Keratinocyte (primary cell): ENCODE measurements around the gene ARHGEF19. TPM values are rescaled to one million over a fixed set of nuclear protein-coding genes. Genes with fewer than 3 reads are reported as not detected.

Experiments used
- DNase-seq: peaks from one replicate; pipeline ENCODE4 v3.0.0-alpha.2; 2011; ENCODE audit warnings: low read depth, missing footprints, low spot score
- FAIRE-seq: peaks from 2 replicates; lab custom pipeline; 2011; peaks lifted over from hg19 to GRCh38; lab: Jason Lieb, UNC
- H2AFZ ChIP-seq: 2 replicates; pipeline ENCODE4 v1.6.0; 2012; ENCODE audit warnings: low read length, control low read depth, inconsistent platforms; ENCODE audit not compliant: control insufficient read depth
- H3K27ac ChIP-seq: 2 replicates; pipeline ENCODE4 v1.5.1; 2011; ENCODE audit warnings: low read length; ENCODE audit not compliant: control insufficient read depth, insufficient read depth
- H3K27me3 ChIP-seq: 3 replicates; pipeline ENCODE4 v1.6.0; 2011; ENCODE audit warnings: low read length; ENCODE audit not compliant: control insufficient read depth, insufficient read depth; ENCODE audit errors: extremely low read depth
- H3K36me3 ChIP-seq, 2 experiments: 2 replicates in 1 of 2; 3 replicates in 1 of 2; pipeline ENCODE4 v1.5.1; 2011; ENCODE audit warnings: low read length in 2 of 2, mild to moderate bottlenecking in 1 of 2; ENCODE audit not compliant: control insufficient read depth in 2 of 2, insufficient read depth in 2 of 2; ENCODE audit errors: extremely low read depth in 1 of 2
- H3K4me1 ChIP-seq: 3 replicates; pipeline ENCODE4 v1.5.1; 2011; ENCODE audit warnings: low read length; ENCODE audit not compliant: control insufficient read depth, insufficient read depth; ENCODE audit errors: extremely low read depth
- H3K4me2 ChIP-seq: 3 replicates; pipeline ENCODE4 v1.6.0; 2011; ENCODE audit warnings: low read depth, low read length; ENCODE audit not compliant: control insufficient read depth, insufficient read depth; ENCODE audit errors: extremely low read depth
- H3K4me3 ChIP-seq, 3 experiments: fragments of 200-600 bp in 1 of 3; sonication (generic) in 1 of 3; 2 replicates in 2 of 3; 3 replicates in 1 of 3; pipeline ENCODE4 v1.5.1; 2011 to 2016; ENCODE audit warnings: low read length in 3 of 3, mild to moderate bottlenecking in 3 of 3, control low read depth in 2 of 3, inconsistent platforms in 1 of 3, low read depth in 1 of 3, mixed read lengths in 1 of 3, mixed run types in 1 of 3, moderate library complexity in 1 of 3; ENCODE audit not compliant: control insufficient read depth in 2 of 3, insufficient read depth in 2 of 3; ENCODE audit errors: extremely low read depth in 1 of 3
- H3K79me2 ChIP-seq: 2 replicates; pipeline ENCODE4 v1.6.0; 2012; ENCODE audit warnings: low read length; ENCODE audit not compliant: control insufficient read depth, insufficient read depth
- H3K9ac ChIP-seq: 3 replicates; pipeline ENCODE4 v1.6.0; 2011; ENCODE audit warnings: low read length; ENCODE audit not compliant: control insufficient read depth, insufficient read depth; ENCODE audit errors: extremely low read depth
- H3K9me1 ChIP-seq: 3 replicates; pipeline ENCODE4 v1.6.0; 2011; ENCODE audit warnings: low read length; ENCODE audit not compliant: control insufficient read depth, insufficient read depth; ENCODE audit errors: extremely low read depth
- H3K9me3 ChIP-seq: 2 replicates; pipeline ENCODE4 v1.5.1; 2012; ENCODE audit warnings: low read depth, low read length; ENCODE audit not compliant: control insufficient read depth
- H4K20me1 ChIP-seq: 3 replicates; pipeline ENCODE4 v1.6.0; 2011; ENCODE audit warnings: low read length; ENCODE audit not compliant: control insufficient read depth, insufficient read depth; ENCODE audit errors: extremely low read depth
- EZH2 ChIP-seq: IDR thresholded peaks from one replicate; pipeline ENCODE4 v1.6.1; 2012; ENCODE audit warnings: inconsistent platforms, mild to moderate bottlenecking, low read length, moderate library complexity
- dilution Hi-C: fragments of 300-500 bp; cut with MboI; formaldehyde crosslinking; loops from one replicate; pipeline ENCODE4 v1.7.0; 2020; ENCODE audit warnings: low sequenced_read_pairs; ENCODE audit not compliant: extremely low pct_ligation_motif_present
- polyA plus RNA-seq, 5 experiments: library from polyadenylated mRNA; depleted of rRNA in 3 of 5; stranded (reverse) in 3 of 5; stranded (forward) in 1 of 5; unstranded in 1 of 5; fragments of >200 nt; gene quantifications; 1 replicate in 1 of 5; 2 replicates in 3 of 5; 3 replicates in 1 of 5; pipeline versions ENCODE4 v1.2.1 to v1.2.3, GENCODE V29; 2011 to 2012; ENCODE audit warnings: missing spikeins in 2 of 5, low read depth in 1 of 5, low replicate concordance in 1 of 5
- TF ChIP-seq, protein P1 (sequence below), 3 experiments: IDR thresholded peaks in 1 of 3; conservative IDR thresholded peaks in 1 of 3; optimal IDR thresholded peaks in 1 of 3; 2 replicates in 2 of 3; 3 replicates in 1 of 3; pipeline versions ENCODE3 to v1.5.1; 2011; ENCODE audit warnings: low read length in 3 of 3, mild to moderate bottlenecking in 3 of 3, moderate library complexity in 2 of 3, control low read depth in 1 of 3, inconsistent platforms in 1 of 3; ENCODE audit not compliant: insufficient read depth in 2 of 3; ENCODE audit errors: extremely low read depth in 1 of 3

The ARHGEF19 gene
- polyA plus RNA-seq, 1 donor (not counting 4 experiments of a cell fraction or from before 2014, with no cell fraction given): 5.0 TPM

DNA sequence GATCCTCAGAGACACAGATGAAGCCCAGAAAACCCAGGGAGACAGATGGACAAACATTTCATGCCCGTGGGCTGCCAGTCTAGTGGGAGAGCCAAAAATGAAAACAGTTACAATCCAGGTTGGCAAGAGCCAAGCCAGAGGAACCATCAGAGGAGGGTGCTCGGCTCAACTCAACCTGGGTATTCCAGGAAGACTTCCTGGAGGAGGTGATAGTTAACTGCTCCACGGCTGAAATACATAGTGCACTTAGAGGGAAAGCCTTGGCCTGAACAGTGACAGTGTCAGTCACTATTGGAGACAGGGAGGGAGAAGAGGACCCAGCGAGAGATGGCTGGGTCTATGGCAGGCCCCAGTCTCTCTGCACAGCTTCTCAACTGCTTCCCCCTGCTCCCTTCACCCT, 1.9 kb downstream of the ARHGEF19 start:
- Histone ChIP-seq H3K9me1 (no peaks in the 10 kb centered on the region), H3K79me2 (no peaks in the 10 kb centered on the region), H3K36me3 (no peaks in the 10 kb centered on the region), H3K27me3 (no peaks in the 10 kb centered on the region), H3K9me3 (no peaks in the 10 kb centered on the region), H3K4me1 (peaks cover 36% of the 10 kb centered on the region), H3K27ac (no peak overlapping the region), H4K20me1 (no peaks in the 10 kb centered on the region), H3K4me3 (no peak overlapping the region), H2AFZ (no peak overlapping the region), H3K9ac (no peak overlapping the region), H3K4me2 (no peak overlapping the region)
- no peak for TF ChIP-seq EZH2
- TF ChIP-seq, protein P1, sequence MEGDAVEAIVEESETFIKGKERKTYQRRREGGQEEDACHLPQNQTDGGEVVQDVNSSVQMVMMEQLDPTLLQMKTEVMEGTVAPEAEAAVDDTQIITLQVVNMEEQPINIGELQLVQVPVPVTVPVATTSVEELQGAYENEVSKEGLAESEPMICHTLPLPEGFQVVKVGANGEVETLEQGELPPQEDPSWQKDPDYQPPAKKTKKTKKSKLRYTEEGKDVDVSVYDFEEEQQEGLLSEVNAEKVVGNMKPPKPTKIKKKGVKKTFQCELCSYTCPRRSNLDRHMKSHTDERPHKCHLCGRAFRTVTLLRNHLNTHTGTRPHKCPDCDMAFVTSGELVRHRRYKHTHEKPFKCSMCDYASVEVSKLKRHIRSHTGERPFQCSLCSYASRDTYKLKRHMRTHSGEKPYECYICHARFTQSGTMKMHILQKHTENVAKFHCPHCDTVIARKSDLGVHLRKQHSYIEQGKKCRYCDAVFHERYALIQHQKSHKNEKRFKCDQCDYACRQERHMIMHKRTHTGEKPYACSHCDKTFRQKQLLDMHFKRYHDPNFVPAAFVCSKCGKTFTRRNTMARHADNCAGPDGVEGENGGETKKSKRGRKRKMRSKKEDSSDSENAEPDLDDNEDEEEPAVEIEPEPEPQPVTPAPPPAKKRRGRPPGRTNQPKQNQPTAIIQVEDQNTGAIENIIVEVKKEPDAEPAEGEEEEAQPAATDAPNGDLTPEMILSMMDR (optimal IDR thresholded peaks at IDR 0.05 in 1 of 3, IDR thresholded peaks at IDR 0.05 in 1 of 3, conservative IDR thresholded peaks at IDR 0.05 in 1 of 3; ENCODE audit: extremely low read depth in 1 of 3, insufficient read depth in 2 of 3, low read length in 3 of 3): no peak
- FAIRE-seq: no peak
- dilution Hi-C loops: no loop called here
- no peak for DNase-seq

- Histone ChIP-seq H3K4me1 (peaks cover 36% of the 10 kb centered on the region), H3K9me3 (no peaks in the 10 kb centered on the region), H3K27ac (no peak overlapping the region), H3K4me2 (no peak overlapping the region), H3K4me3 (no peak overlapping the region), H2AFZ (no peak overlapping the region), H3K27me3 (no peaks in the 10 kb centered on the region), H4K20me1 (no peaks in the 10 kb centered on the region), H3K36me3 (no peaks in the 10 kb centered on the region), H3K79me2 (no peaks in the 10 kb centered on the region), H3K9ac (no peak overlapping the region), H3K9me1 (no peaks in the 10 kb centered on the region)
- no peak for TF ChIP-seq EZH2
- TF ChIP-seq, protein P1 (optimal IDR thresholded peaks at IDR 0.05 in 1 of 3, IDR thresholded peaks at IDR 0.05 in 1 of 3, conservative IDR thresholded peaks at IDR 0.05 in 1 of 3; ENCODE audit: extremely low read depth in 1 of 3, insufficient read depth in 2 of 3, low read length in 3 of 3): no peak
- FAIRE-seq: no peak
- dilution Hi-C loops: no loop called here
- DNase-seq: no peak
Observed at GRCh38 chr1:16209847-16210407, 2.5 kb downstream of the ARHGEF19 start.
